GM18951 (cell line): Measurements from ENCODE around the gene PRDX2.

Experiments
- POLR2A ChIP-seq: IDR thresholded peaks from 4 replicates; pipeline ENCODE4 v1.6.1; 2011; ENCODE audit warnings: mild to moderate bottlenecking; ENCODE audit not compliant: insufficient read length, insufficient read depth; ENCODE audit errors: extremely low read depth
- in situ Hi-C: fragments of 300-500 bp; cut with MboI; formaldehyde crosslinking; loops from one replicate; pipeline ENCODE4 v1.12.0; 2022; ENCODE audit warnings: low sequenced_read_pairs, mixed read lengths, inconsistent platforms; ENCODE audit not compliant: unreplicated experiment

PRDX2 gene

GRCh38 chr19:12752056-12752781, 49.4 kb downstream of the PRDX2 start:
- in situ Hi-C loops = no loop called here
- no peak for TF ChIP-seq POLR2A

GRCh38 chr19:12751635-12752034, 50.0 kb downstream of the PRDX2 start, which contains the start of gene BEST2:
Gene BEST2 (plus strand): TSS chr19:12751791. CDS start chr19:12752593, 802 bp downstream.
- TF ChIP-seq POLR2A = no peak
- in situ Hi-C loops = no loop called here

GRCh38 chr19:12750851-12751250, 50.7 kb downstream of the PRDX2 start:
- TF ChIP-seq POLR2A = no peak
- in situ Hi-C loops = no loop called here

GRCh38 chr19:12749938-12750521, 51.6 kb downstream of the PRDX2 start:
- in situ Hi-C loops = no loop called here
- TF ChIP-seq POLR2A = no peak

GRCh38 chr19:12748489-12748888, 53.1 kb downstream of the PRDX2 start:
- no peak for TF ChIP-seq POLR2A
- in situ Hi-C loops = no loop called here
